Omental fat pad (tissue), 4 donors: ENCODE measurements around the gene ITGA8. TPM values are rescaled to one million over a fixed set of nuclear protein-coding genes. Genes with fewer than 3 reads are reported as not detected.
"Not testable (repeated sequence)": the region's sequence is repeated elsewhere in the genome, so short reads cannot be mapped to it uniquely, and the experiment has no call there.

Experiments used
- ATAC-seq: fragments of 150-250 bp; one replicate; pipeline ENCODE4 v1.9.1; 2016; ENCODE audit warnings: mild to moderate bottlenecking, moderate library complexity; ENCODE audit not compliant: low FRiP score
- DNase-seq: peaks from one replicate; pipeline ENCODE4 v3.0.0-alpha.2; 2019; ENCODE audit warnings: low spot score
- total RNA-seq, 4 donors: library from RNA; depleted of rRNA; stranded (reverse); fragments of >200 nt; gene quantifications; one replicate each; pipeline ENCODE4 v1.1.0, GENCODE V29; 2016
- TF ChIP-seq, protein P1 (sequence below), 3 donors: fragments of 450-650 bp; IDR thresholded peaks; one replicate each; pipeline ENCODE4 v1.5.1; 2016 to 2017; ENCODE audit warnings: antibody characterized with exemption in 3 of 3, mild to moderate bottlenecking in 3 of 3, moderate library complexity in 2 of 3

The ITGA8 gene
- total RNA-seq, 4 donors from 2014 or later: 1.1 to 13.9 (median 2.2) TPM

DNA sequence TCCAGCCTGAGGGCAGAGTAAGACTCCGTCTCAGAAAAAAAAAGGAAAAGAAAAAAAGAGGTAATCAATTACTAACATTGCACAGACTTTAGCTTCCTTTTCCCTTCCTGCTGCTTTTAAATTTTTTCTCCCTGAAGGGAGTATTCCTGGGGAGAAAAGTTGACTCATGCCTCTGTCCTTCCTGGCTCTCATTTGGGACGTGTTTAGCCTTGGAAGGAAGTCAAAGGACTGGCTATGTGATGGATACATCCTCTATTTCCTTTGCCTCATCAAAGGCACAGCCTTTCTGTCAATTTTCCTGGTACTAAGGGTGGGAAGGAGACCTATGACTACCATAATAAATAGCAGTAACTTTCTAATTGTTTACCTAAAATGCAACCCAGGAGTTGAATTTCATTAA, 77.6 kb downstream of the ITGA8 start:
- ATAC-seq (no peak), DNase-seq (no peak)
- TF ChIP-seq, protein P1, sequence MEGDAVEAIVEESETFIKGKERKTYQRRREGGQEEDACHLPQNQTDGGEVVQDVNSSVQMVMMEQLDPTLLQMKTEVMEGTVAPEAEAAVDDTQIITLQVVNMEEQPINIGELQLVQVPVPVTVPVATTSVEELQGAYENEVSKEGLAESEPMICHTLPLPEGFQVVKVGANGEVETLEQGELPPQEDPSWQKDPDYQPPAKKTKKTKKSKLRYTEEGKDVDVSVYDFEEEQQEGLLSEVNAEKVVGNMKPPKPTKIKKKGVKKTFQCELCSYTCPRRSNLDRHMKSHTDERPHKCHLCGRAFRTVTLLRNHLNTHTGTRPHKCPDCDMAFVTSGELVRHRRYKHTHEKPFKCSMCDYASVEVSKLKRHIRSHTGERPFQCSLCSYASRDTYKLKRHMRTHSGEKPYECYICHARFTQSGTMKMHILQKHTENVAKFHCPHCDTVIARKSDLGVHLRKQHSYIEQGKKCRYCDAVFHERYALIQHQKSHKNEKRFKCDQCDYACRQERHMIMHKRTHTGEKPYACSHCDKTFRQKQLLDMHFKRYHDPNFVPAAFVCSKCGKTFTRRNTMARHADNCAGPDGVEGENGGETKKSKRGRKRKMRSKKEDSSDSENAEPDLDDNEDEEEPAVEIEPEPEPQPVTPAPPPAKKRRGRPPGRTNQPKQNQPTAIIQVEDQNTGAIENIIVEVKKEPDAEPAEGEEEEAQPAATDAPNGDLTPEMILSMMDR (IDR thresholded peaks at IDR 0.05): no peak

DNA sequence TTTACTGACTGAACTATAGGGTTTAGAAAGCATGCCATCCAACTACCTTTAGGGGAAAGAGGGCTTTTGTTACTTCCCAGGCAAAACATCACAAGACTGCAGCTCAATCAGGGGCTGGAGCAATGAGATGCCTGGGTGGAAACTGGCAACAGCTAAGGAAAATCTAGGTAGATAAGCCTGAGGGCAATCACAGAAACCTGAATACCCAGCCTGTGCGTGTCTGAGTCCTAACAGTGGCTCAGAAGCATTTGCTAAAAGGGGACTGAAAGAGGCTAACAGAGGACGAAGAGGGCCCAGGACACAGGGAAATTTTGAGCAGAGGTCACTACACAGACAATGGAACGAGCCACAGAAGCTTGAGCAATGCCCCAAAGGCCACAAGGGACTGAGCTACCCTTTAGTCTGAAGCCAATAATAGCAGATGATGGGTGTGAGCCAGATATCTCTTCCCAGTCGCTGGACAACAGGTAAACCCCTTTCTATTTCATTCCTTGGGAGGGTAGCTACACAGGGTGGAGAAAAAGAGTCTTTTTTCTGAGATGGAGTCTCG, 79.1 kb downstream of the ITGA8 start:
- TF ChIP-seq, protein P1 (IDR thresholded peaks at IDR 0.05): no peak
- ATAC-seq (no peak), DNase-seq (no peak)

DNA sequence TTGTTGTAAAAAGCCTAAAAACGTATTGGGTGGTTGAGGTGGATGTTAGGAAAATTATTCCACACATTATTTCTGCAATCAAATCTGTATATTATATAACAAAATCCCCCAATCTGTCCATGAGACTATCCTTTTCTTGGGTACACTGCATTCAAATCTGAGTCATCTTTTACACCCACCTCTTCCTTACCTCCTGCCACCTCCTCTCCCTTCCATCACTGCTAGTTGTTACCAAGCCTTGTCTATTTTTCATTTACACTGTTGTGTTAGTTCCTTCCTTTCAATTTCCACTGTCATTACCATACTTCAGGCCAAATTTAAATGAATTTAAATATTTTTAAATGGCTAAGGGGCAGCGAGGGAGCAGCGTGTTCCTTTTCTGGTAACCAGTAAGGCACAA, 83.3 kb downstream of the ITGA8 start:
- TF ChIP-seq, protein P1 (IDR thresholded peaks at IDR 0.05): no peak
- DNase-seq (no peak), ATAC-seq (no peak)

DNA sequence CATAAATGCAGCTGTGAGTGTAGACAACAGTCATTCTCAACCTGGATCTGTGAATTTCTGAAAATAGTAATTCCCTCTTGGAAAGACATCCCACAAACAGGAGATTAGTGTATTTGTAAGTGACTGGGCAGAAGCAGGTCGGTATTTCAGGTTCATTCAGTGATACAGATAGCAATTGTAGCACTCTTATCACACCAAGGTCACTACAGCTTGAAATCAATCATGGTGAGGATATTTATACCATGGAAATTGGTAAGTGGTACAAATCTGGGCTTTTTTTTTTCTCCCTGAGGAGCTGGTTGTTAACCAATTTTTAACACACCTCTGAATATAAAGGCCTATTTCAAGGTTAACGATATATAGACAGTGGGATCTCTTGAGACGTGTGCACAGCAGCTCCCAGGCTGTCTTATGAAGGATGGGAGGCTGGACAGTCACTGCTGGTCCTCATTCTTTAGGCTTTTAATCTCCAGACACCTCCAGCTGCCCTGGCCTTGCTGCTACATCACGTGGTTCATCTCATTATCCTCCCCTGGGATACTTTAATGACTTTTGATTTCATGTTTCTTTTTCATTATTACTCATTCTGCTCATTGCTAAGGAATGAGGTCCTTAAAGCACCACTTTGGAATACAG, 87.1 kb downstream of the ITGA8 start:
- ATAC-seq (no peak), DNase-seq (no peak)
- TF ChIP-seq, protein P1 (IDR thresholded peaks at IDR 0.05): no peak

DNA sequence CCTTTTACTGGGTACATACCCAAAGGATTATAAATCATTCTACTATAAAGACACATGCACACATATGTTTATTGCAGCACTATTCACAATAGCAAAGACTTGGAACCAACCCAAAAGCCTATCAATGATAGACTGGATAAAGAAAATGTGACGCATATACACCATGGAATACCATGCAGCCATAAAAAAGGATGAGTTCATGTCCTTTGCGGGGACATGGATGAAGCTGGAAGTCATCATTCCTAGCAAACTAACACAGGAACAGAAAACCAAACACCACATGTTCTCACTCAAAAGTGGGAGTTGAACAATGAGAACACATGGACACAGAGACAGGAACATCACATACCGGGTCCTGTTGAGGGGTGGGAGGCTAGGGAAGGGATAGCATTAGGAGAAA, 88.5 kb downstream of the ITGA8 start:
- not testable (repeated sequence) for ATAC-seq

DNA sequence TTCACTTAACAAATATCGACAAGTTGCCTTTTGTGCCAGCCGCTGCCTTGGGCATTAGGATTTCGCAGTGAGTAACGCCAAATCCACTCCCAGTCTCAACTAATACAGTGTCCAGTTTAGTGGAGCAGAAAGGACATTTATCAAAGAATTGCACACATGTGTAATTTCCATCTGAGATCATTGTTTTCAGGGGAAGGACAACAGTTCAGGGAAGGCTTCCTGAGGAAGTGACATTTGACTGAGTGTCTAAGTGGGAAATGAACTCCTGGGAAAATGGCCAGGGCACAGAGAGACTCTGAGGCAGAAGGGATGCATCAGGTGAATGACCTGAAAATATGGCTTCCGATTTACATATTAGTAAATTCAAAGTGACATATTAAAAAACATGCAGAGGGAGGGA, 89.4 kb downstream of the ITGA8 start:
- ATAC-seq: no peak

More for the DNA sequence above, 88.5 kb downstream of the ITGA8 start:
- DNase-seq: not testable (repeated sequence)

DNA sequence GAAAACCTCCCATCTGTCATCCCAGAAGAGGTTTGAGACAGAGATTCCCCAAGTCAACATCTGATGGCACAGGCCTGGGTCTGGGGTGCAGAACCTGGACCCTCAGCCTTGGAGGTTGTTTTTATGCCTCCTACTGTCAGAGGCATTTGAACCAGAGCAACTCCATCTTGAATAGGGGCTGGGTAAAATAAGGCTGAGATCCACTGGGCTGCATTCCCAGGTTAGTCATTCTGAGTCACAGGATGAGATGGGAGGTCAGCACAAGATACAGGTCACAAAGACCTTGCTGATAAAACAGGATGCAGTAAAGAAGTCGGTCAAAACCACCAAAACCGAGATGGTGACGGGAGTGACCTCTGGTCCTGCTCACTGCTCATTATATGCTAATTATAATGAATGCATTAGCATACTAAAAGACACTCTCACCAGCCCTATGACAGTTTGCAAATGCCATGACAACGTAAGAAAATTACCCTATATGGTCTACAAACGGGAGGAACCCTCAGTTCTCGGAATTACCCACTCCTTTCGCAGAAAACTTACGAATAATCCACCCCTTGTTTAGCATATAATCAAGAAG, 92.0 kb downstream of the ITGA8 start:
- DNase-seq: no peak
- TF ChIP-seq, protein P1 (IDR thresholded peaks at IDR 0.05): no peak
- no peak for ATAC-seq

More for the DNA sequence above, 89.4 kb downstream of the ITGA8 start:
- TF ChIP-seq, protein P1 (IDR thresholded peaks at IDR 0.05): no peak
- no peak for DNase-seq
